H9 (cell line): ENCODE measurements around the gene KDR. TPM values are rescaled to one million over a fixed set of nuclear protein-coding genes. Genes with fewer than 3 reads are reported as not detected.

Experiments
- DNase-seq: peaks from one replicate; pipeline ENCODE4 v3.0.0-alpha.2; 2017
- H2AFZ ChIP-seq: one replicate; pipeline ENCODE4 v1.6.1; 2013; ENCODE audit warnings: mild to moderate bottlenecking, low read length, control low read depth, moderate library complexity
- H2AK5ac ChIP-seq: 2 replicates; pipeline ENCODE4 v1.6.1; 2013; ENCODE audit warnings: low read length, control low read depth, mixed read lengths; ENCODE audit not compliant: insufficient read length
- H2BK120ac ChIP-seq: one replicate; pipeline ENCODE4 v1.6.1; 2013; ENCODE audit warnings: low read depth, mild to moderate bottlenecking, low read length, control low read depth, inconsistent platforms; ENCODE audit not compliant: poor library complexity, severe bottlenecking
- H2BK12ac ChIP-seq: 2 replicates; pipeline ENCODE4 v1.6.1; 2013; ENCODE audit warnings: low read length, control low read depth, mixed read lengths, low read depth; ENCODE audit not compliant: insufficient read length
- H2BK15ac ChIP-seq: 2 replicates; pipeline ENCODE4 v1.6.1; 2013; ENCODE audit warnings: low read depth, low read length, control low read depth
- H2BK20ac ChIP-seq: one replicate; pipeline ENCODE4 v1.6.1; 2013; ENCODE audit warnings: low read depth, mild to moderate bottlenecking, low read length, control low read depth, inconsistent platforms; ENCODE audit not compliant: poor library complexity, severe bottlenecking
- H2BK5ac ChIP-seq: 2 replicates; pipeline ENCODE4 v1.6.1; 2013; ENCODE audit warnings: low read length, control low read depth, mixed read lengths; ENCODE audit not compliant: insufficient read length
- H3K14ac ChIP-seq: 2 replicates; pipeline ENCODE4 v1.6.1; 2013; ENCODE audit warnings: low read length, control low read depth; ENCODE audit not compliant: insufficient read depth
- H3K18ac ChIP-seq: 2 replicates; pipeline ENCODE4 v1.6.1; 2013; ENCODE audit warnings: low read depth, mild to moderate bottlenecking, mixed read lengths, low read length, control low read depth; ENCODE audit not compliant: insufficient read length
- H3K23ac ChIP-seq: 2 replicates; pipeline ENCODE4 v1.6.1; 2013; ENCODE audit warnings: low read length, control low read depth, mixed read lengths, low read depth; ENCODE audit not compliant: insufficient read length
- H3K23me2 ChIP-seq: 2 replicates; pipeline ENCODE4 v1.6.1; 2013; ENCODE audit warnings: low read depth, mild to moderate bottlenecking, mixed read lengths, low read length, control low read depth; ENCODE audit not compliant: insufficient read length, poor library complexity, severe bottlenecking
- H3K27ac ChIP-seq: 2 replicates; pipeline ENCODE4 v1.5.1; 2013; ENCODE audit warnings: low read length, control low read depth, mixed read lengths, low read depth; ENCODE audit not compliant: insufficient read length
- H3K27me3 ChIP-seq: 2 replicates; pipeline ENCODE4 v1.6.1; 2013; ENCODE audit warnings: low read length, control low read depth, inconsistent platforms; ENCODE audit not compliant: insufficient read depth
- H3K4ac ChIP-seq: 2 replicates; pipeline ENCODE4 v1.6.1; 2013; ENCODE audit warnings: low read depth, mild to moderate bottlenecking, control low read depth, inconsistent platforms, low read length, moderate library complexity
- H3K4me1 ChIP-seq: 2 replicates; pipeline ENCODE4 v1.6.1; 2013; ENCODE audit warnings: low read length, control low read depth, inconsistent platforms; ENCODE audit not compliant: insufficient read depth
- H3K4me2 ChIP-seq: 2 replicates; pipeline ENCODE4 v1.6.1; 2013; ENCODE audit warnings: low read length, control low read depth, mixed read lengths; ENCODE audit not compliant: insufficient read length, insufficient read depth
- H3K56ac ChIP-seq: 2 replicates; pipeline ENCODE4 v1.6.1; 2013; ENCODE audit warnings: low read depth, mild to moderate bottlenecking, mixed read lengths, low read length, control low read depth; ENCODE audit not compliant: insufficient read length
- H3K79me1 ChIP-seq: 2 replicates; pipeline ENCODE4 v1.6.1; 2013; ENCODE audit warnings: low read depth, mild to moderate bottlenecking, moderate library complexity, low read length, control low read depth, inconsistent platforms; ENCODE audit not compliant: insufficient read depth, poor library complexity, severe bottlenecking
- H3K79me2 ChIP-seq: 2 replicates; pipeline ENCODE4 v1.6.1; 2013; ENCODE audit warnings: low read length, control low read depth, inconsistent platforms; ENCODE audit not compliant: insufficient read depth
- H3K9ac ChIP-seq: 2 replicates; pipeline ENCODE4 v1.6.1; 2013; ENCODE audit warnings: low read length, control low read depth, mixed read lengths; ENCODE audit not compliant: insufficient read length; ENCODE audit errors: extremely low read depth
- H3K9me3 ChIP-seq: one replicate; pipeline ENCODE4 v1.6.1; 2013; ENCODE audit warnings: low read depth, low read length, inconsistent platforms; ENCODE audit not compliant: control insufficient read depth
- H3T11ph ChIP-seq: one replicate; pipeline ENCODE4 v1.6.1; 2013; ENCODE audit warnings: mild to moderate bottlenecking, low read length, control low read depth, inconsistent platforms
- H4K20me1 ChIP-seq: one replicate; pipeline ENCODE4 v1.6.1; 2013; ENCODE audit not compliant: control insufficient read depth, insufficient read length, insufficient read depth
- H4K5ac ChIP-seq: 2 replicates; pipeline ENCODE4 v1.6.1; 2013; ENCODE audit warnings: low read depth, mild to moderate bottlenecking, mixed read lengths, low read length, control low read depth; ENCODE audit not compliant: insufficient read length
- H4K8ac ChIP-seq: replicated peaks from 2 replicates; pipeline ENCODE4 v1.6.1; 2013; ENCODE audit warnings: low read length, control low read depth, mixed read lengths, low read depth; ENCODE audit not compliant: insufficient read length
- H4K91ac ChIP-seq: 2 replicates; pipeline ENCODE4 v1.6.1; 2013; ENCODE audit warnings: low read depth, mild to moderate bottlenecking, moderate library complexity, mixed read lengths, low read length, control low read depth; ENCODE audit not compliant: insufficient read length
- H3K27ac Mint-ChIP-seq, 3 experiments: 2 replicates in 2 of 3; 3 replicates in 1 of 3; pipeline ENCODE4 v1.8.0; 2020 to 2021; ENCODE audit warnings: mixed read lengths in 3 of 3, mild to moderate bottlenecking in 1 of 3, moderate library complexity in 1 of 3
- H3K27me3 Mint-ChIP-seq: 2 replicates; pipeline ENCODE4 v1.8.0; 2021; ENCODE audit warnings: low read depth, mild to moderate bottlenecking, moderate library complexity, mixed read lengths
- H3K36me3 Mint-ChIP-seq, 3 experiments: 2 replicates in 2 of 3; 3 replicates in 1 of 3; pipeline ENCODE4 v1.8.0; 2020 to 2021; ENCODE audit warnings: low read depth in 3 of 3, mixed read lengths in 3 of 3; ENCODE audit not compliant: insufficient read depth in 1 of 3
- H3K4me1 Mint-ChIP-seq, 2 experiments: 2 replicates each; pipeline ENCODE4 v1.8.0; 2020; ENCODE audit warnings: mixed read lengths in 2 of 2
- H3K4me3 Mint-ChIP-seq, 2 experiments: 2 replicates in 1 of 2; 3 replicates in 1 of 2; pipeline ENCODE4 v1.8.0; 2020 to 2021; ENCODE audit warnings: mild to moderate bottlenecking in 2 of 2, mixed read lengths in 2 of 2, moderate library complexity in 1 of 2
- H3K9me3 Mint-ChIP-seq, 2 experiments: 2 replicates in 1 of 2; 3 replicates in 1 of 2; pipeline ENCODE4 v1.8.0; 2020; ENCODE audit warnings: mild to moderate bottlenecking in 2 of 2, mixed read lengths in 2 of 2, moderate library complexity in 1 of 2
- CTCF ChIP-seq: fragments of 200-600 bp; sonication (generic); conservative IDR thresholded peaks from 3 replicates; pipeline ENCODE4 v1.8.0; 2021; ENCODE audit warnings: antibody characterized with exemption, mild to moderate bottlenecking
- WGBS: extraction: QIAGEN DNeasy Blood & Tissue Kit; methylation state at CpG from one replicate; pipeline ENCODE4 v1.1.7; 2013; ENCODE audit warnings: missing lambda C conversion rate, low lambda C conversion rate, mixed read lengths; ENCODE audit not compliant: insufficient read length; ENCODE audit errors: extremely low coverage; 5-methylcytosine and 5-hydroxymethylcytosine counted together
- total RNA-seq: library from RNA; stranded (reverse); gene quantifications from 2 replicates; pipeline ENCODE4 v1.2.1, GENCODE V29; 2021

KDR gene
- total RNA-seq, 1 experiment from 2014 or later, result 51.4 TPM

- Histone ChIP-seq H3K79me1 (no peaks in the 10 kb centered on the region), H3K9me3 (no peaks in the 10 kb centered on the region), H3K56ac (no peak overlapping the region), H3K27ac (no peak overlapping the region), H2AK5ac (no peak overlapping the region), H4K91ac (no peak overlapping the region), H3K18ac (no peak overlapping the region), H3K23me2 (peaks cover 20% of the 10 kb centered on the region), H4K5ac (no peak overlapping the region), H4K8ac (no peak overlapping the region), H3K4ac (no peak overlapping the region), H2BK12ac (no peak overlapping the region), H4K20me1 (no peaks in the 10 kb centered on the region), H3K9ac (no peak overlapping the region), H3K4me2 (no peak overlapping the region), H3K4me1 (no peaks in the 10 kb centered on the region), H2BK15ac (no peak overlapping the region), H3K79me2 (peaks cover 26% of the 10 kb centered on the region; the same call in 1 of the 2 replicates), H2AFZ (no peak overlapping the region), H2BK5ac (no peak overlapping the region), H3K14ac (no peak overlapping the region), H3T11ph (no peak overlapping the region), H3K23ac (no peak overlapping the region), H3K27me3 (no peaks in the 10 kb centered on the region), H2BK20ac (no peak overlapping the region), H2BK120ac (no peak overlapping the region)
- Mint-ChIP-seq H3K27me3 (peaks cover 28% of the 10 kb centered on the region), H3K36me3 (peaks cover 0 to 7% (median 0%) of the 10 kb centered on the region in 3 experiments; a peak in 4 of 7 replicates), H3K27ac (no peak overlapping the region; a peak in 1 of 7 replicates), H3K9me3 (peaks cover 6 to 8% of the 10 kb centered on the region in 2 experiments; a peak in 3 of 5 replicates), H3K4me1 (peaks cover 29 to 31% of the 10 kb centered on the region in 2 experiments), H3K4me3 (no peak overlapping the region)
- DNase-seq, result no peak
- WGBS, result no CpG with 5 or more reads among the region's 4 CpGs
- no peak for TF ChIP-seq CTCF
These were observed 2.1 kb upstream of the KDR start for GRCh38 chr4:55127521-55127920.
